ENCODE results near the gene ZFAND3. TPM values are rescaled to one million over a fixed set of nuclear protein-coding genes. Genes with fewer than 3 reads are reported as not detected.

The ZFAND3 gene
- total RNA-seq, 1 experiment from 2014 or later, result 47.2 TPM

GRCh38 chr6:37882724-37883413, 63.3 kb downstream of the ZFAND3 start:
- DNase-seq (ENCODE audit: low read depth, low spot score), result no peak

More at GRCh38 chr6:37882724-37883413, 63.3 kb downstream of the ZFAND3 start:
- H3K9ac ChIP-seq (ENCODE audit: low read length), result no peak overlapping the region
- H3K4me2 ChIP-seq (ENCODE audit: low read length), result no peak overlapping the region
- no peaks in the 10 kb centered on the region for H3K9me3 ChIP-seq (ENCODE audit: control insufficient read depth in 1 of 2, insufficient read depth in 1 of 2, low read depth in 1 of 2, low read length in 2 of 2)
- peaks cover 3% of the 10 kb centered on the region for H4K20me1 ChIP-seq (ENCODE audit: insufficient read depth)
- intact Hi-C loops (cut with micrococcal nuclease), result no loop called here
- no peak overlapping the region for H2AFZ ChIP-seq (ENCODE audit: low read depth, low read length, poor library complexity, severe bottlenecking)
- no peaks in the 10 kb centered on the region for H3K9me2 ChIP-seq (ENCODE audit: insufficient read depth)
- H3K27me3 ChIP-seq (ENCODE audit: insufficient read depth, low read length), result no peaks in the 10 kb centered on the region
- ATAC-seq, result no peak
- H3K79me2 ChIP-seq (ENCODE audit: insufficient read depth, low read length), result peaks cover 65% of the 10 kb centered on the region
- CTCF ChIA-PET, result no interaction called here
- POLR2A ChIA-PET, result no interaction called here
- no peaks in the 10 kb centered on the region for H3K4me1 ChIP-seq (ENCODE audit: control insufficient read depth in 1 of 2, insufficient read depth in 2 of 2, low read length in 2 of 2)
- TF ChIP-seq EZH2 (IDR thresholded peaks at IDR 0.05) (no peak), REST (IDR thresholded peaks at IDR 0.05; ENCODE audit: low read depth) (no peak), CEBPB (IDR thresholded peaks at IDR 0.05; ENCODE audit: low read depth) (no peak), RAD21 (IDR thresholded peaks at IDR 0.05; ENCODE audit: low read depth) (no peak), JUND (IDR thresholded peaks at IDR 0.05) (no peak), ATF3 (IDR thresholded peaks at IDR 0.05) (no peak), CTCF (IDR thresholded peaks at IDR 0.05 in 2 of 3, conservative IDR thresholded peaks at IDR 0.05 in 1 of 3; ENCODE audit: borderline replicate concordance in 1 of 3, insufficient read depth in 1 of 3, low read depth in 2 of 3, low read length in 2 of 3) (no peak), CBX3 (IDR thresholded peaks at IDR 0.05; ENCODE audit: low read depth) (no peak), SIN3A (IDR thresholded peaks at IDR 0.05; ENCODE audit: low read depth) (no peak), YY1 (IDR thresholded peaks at IDR 0.05; ENCODE audit: extremely low read depth, insufficient replicate concordance, low read depth, low read length) (no peak)
- H3K4me3 ChIP-seq (replicated peaks in 1 of 2; ENCODE audit: low read depth in 1 of 2, low read length in 2 of 2), result no peak overlapping the region
- no TSS peak for BruUV-seq (replicated peaks)
- H3K36me3 ChIP-seq (ENCODE audit: control insufficient read depth in 1 of 2, insufficient read depth in 2 of 2, low read length in 2 of 2), result no peaks in the 10 kb centered on the region
- RAD21 ChIA-PET (ENCODE audit: low non-redundant PET in 1 of 2, low total read pairs in 2 of 2, uncharacterized antibody in 2 of 2, unreplicated experiment in 2 of 2), result no interaction called here
- no peak overlapping the region for H3K27ac ChIP-seq (ENCODE audit: low read depth, low read length)
